SIG-M5 treated with dmso at 0.1 percent for 504 hours (cell line): Measurements from ENCODE around the gene ATP5IF1.

Experiments
- DNase-seq: peaks from one replicate; lab custom pipeline; 2025; ENCODE audit not compliant: unreplicated experiment; lab: John Stamatoyannopoulos, UW

Gene ATP5IF1

DNA sequence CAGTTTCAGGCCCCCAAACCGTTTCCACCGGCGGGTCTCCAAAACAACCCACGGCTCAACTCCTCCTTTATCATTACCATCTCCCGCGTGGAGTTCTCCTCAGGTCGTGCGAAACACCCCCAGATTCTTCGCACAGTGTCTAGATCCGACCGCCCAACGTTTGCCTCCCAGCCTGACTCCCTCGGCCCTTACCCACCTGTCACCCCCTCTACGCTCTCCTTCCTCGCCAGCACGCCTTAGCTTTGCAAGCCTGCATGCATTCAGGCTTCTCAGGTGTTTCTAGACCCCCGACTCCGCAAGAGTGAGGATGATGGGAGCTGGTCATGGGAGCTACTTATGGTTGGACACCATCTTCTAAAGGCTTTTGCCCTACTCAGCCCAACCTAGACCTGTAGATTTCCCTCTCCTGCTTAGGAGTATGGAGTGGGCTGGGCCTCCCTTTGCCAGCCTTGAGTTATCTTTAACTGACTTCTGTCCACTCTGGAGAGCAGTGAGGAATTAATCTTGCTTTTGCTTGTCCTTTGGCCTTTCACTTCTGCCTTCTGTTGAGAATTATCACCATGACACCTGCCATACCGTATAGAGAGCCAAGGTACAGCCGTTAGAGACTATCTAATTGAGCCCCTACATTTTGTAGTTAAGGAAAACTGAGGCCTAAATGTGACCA lies 865 bp downstream of the ATP5IF1 start:
- no peak for DNase-seq

- DNase-seq, result no peak
Observed at GRCh38 chr1:28239004-28239403, 3.1 kb downstream of the ATP5IF1 start.

GRCh38 chr1:28240024-28240423 lies 4.1 kb downstream of the ATP5IF1 start:
- DNase-seq, result no peak

- DNase-seq, result no peak
Observed at GRCh38 chr1:28241638-28242241, 5.8 kb downstream of the ATP5IF1 start.

DNA sequence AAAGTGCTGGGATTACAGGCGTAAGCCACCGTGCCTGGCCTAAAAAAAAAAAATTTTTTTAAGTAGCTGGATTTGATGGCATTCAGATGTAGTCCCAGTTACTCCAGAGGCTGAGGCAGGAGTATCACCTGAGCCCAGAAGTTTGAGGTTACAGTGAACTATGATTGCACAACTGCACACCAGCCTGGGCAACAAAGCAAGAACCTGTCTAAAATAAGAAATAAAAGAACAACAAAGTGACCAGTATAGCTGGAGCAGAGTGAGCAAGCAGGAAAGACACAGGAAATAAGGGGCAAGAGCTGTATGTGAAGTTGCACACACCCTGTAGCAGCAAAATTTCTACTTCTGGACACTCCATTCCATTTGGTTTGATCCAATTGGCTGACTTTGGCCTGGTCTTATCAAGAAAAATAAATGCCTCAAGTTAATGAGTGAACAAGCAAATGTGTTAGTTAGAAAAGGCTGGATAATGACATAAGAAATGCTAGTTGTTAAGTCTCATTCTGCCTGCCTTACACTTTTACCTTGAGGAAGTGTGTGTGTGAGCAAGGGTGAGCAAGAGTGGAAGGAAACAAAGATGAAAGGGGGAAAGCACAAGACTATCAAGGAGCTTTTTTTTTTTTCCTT lies 7.9 kb downstream of the ATP5IF1 start:
- no peak for DNase-seq

GRCh38 chr1:28244549-28245251 lies 8.8 kb downstream of the ATP5IF1 start:
- no peak for DNase-seq

DNA sequence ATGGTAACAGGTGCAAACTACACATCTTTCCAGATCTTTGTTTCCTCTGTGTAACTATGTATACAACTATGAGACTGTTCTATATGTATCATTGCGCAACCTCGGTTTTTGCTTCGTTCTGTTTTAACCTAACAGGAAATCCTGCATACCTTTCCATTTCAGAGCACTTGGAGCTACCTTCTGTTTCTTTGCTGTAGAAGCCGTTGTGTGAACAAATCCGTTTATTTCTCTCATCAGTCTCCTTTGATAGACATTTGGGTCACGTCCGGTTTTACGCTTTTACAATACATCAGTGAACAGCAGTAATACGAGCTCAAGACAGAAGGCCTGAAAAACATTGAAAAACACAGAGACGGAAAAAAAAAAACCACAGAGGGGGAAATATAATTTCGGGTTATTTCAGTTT lies 10.5 kb downstream of the ATP5IF1 start:
- DNase-seq, result peak; percentile 77

- DNase-seq, result no peak
Observed at GRCh38 chr1:28247612-28248272, 11.8 kb downstream of the ATP5IF1 start.

DNA sequence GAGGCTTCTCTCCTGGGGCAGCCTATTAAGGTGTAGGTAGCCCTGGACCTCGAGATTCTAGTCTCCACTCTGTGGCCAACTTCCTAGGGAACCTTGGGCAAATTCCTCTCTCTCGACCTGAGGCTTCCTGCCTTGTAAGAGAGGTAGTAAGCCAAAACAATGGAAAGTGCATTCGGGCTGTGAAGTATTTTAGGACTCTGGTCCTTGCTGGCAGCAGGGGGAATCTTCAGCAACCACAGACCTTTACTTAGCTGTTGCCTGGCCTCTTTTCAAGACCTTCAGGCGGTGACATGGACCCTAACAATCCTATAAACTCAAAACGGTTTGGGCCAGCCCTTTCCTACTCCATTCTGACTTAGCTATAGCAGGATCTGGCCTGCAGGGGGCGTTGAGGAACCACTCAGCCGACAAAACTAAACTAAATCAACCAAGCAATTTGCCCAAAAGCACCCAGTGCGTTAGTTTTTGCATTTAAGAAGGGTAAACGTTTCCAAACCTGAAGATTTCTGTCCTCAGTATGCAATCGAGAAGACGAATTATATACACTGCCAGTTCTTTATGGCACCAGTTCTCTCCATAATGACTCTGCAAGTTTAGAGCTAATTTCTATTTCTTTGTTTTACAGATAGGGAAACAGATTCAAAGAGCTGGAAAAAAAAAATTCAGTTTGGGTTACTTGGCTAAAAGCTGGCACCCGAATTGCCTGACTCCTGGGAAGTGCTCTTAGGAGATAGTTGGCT lies 12.5 kb downstream of the ATP5IF1 start:
- peak; percentile 75 for DNase-seq

GRCh38 chr1:28249013-28249865 lies 13.3 kb downstream of the ATP5IF1 start:
- peak; percentile 68 for DNase-seq

GRCh38 chr1:28249866-28250295 lies 14.0 kb downstream of the ATP5IF1 start:
- no peak for DNase-seq

DNA sequence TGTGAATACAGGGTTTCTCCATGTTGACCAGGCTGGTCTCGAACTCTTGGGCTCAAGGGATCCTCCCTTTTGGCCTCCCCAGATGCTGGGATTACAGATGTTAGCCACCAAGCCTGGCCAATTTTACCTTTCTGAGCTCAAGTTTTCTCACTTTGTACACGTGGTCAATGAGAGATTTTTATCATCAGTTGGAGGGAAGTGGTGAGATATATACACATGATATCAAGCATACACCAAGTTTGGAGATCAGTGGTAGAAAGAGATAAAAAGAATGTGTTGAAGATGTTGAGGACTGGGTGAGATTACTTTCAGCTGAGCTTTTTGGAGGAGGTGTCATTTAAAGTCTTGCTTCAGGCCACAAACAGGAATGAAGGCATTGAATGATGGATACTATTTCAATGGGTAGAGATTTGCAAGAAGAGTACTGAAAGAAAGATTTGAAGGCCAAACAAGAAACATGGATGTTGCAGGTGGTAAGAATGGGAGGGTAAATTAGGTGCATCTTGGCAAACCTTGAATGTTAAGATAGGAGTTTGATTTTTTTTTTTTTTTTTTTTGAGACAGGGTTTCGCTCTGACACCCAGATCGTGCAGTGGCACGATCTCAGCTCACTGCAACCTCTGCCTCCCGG lies 20.4 kb downstream of the ATP5IF1 start:
- no peak for DNase-seq

DNA sequence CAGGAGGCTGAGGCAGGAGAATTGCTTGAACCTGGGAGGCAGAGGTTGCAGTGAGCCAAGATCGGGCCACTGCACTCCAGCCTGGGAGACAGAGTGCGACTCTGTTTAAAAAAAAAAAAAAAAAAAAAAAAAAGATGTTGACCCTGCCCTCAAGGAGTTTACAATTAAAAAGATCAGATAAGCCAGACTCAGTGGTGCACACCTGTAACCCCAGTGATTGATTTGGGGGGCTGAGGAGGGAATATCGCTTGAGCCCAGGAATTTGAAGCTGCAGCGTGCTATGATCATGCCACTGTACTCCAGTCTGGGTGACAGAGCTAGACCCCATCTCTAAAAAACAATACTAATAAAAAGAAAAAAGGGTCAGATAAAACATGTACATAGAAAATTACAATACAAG lies 21.8 kb downstream of the ATP5IF1 start:
- no peak for DNase-seq

DNA sequence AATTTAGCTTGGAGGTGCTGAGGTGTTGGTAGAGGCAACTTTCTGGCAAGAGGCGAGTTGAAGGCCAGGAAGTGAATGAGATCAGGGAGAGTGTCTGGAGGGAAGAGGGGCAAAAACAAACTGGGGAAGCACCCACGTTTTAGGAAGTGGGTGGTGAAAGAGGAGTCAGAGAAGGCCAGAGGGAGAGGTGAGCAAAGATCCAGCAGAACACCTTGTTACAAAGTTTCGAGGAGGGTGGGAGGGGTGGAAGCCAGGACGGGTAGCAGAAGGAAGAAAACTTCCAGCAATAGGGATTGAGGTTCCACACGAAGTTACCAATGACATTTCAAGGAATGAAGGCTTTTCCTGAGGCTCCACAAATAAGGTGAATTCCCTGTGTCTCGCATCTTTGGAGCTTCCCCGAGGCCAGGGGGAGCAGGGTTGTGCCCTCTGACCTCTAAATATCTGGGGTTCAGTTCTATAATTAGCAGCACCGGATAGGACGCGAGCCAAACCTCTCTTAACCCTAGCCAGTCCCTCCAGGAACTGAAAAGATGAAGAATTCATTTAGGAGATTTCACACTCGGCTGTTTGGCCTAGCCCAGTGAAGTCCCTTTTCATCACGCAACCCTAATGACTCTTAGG lies 22.8 kb downstream of the ATP5IF1 start:
- DNase-seq, result peak; percentile 22

DNA sequence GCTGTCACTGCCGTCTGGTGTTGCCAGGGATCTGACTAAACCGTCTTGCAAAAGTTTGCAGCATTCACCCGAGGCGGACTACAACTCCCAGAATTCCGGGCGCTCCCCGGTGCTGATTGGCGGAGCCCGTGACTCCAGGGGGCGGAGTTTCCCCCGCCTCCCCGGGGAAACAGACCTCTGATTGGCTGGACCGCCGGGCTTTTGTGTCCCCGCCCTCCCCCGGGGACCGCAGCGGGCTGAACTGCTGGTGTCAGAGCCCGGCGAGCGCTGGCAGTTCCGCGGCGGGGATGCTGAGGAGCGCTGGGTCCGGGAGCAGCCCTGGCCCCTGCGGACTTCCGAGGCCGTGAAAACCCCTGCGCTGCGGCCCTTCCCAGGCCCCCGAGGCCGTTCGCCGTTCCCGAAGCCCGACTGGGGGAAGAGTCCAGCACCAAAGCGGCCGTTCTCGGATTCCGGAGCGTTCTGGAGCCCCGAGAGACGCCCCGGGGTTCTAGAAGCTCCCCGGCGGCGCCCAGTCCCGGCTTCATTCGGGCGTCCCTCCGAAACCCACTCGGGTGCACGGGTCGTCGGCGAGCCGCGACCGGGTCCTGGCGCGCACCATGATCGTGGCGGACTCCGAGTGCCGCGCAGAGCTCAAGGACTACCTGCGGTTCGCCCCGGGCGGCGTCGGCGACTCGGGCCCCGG lies 23.5 kb downstream of the ATP5IF1 start, which contains the start of gene SESN2:
Gene SESN2 (plus strand): TSS at position 267 of the 682 bp plus-strand sequence. CDS start 330 bp downstream, at position 597.
- DNase-seq, result peak; percentile 97

DNA sequence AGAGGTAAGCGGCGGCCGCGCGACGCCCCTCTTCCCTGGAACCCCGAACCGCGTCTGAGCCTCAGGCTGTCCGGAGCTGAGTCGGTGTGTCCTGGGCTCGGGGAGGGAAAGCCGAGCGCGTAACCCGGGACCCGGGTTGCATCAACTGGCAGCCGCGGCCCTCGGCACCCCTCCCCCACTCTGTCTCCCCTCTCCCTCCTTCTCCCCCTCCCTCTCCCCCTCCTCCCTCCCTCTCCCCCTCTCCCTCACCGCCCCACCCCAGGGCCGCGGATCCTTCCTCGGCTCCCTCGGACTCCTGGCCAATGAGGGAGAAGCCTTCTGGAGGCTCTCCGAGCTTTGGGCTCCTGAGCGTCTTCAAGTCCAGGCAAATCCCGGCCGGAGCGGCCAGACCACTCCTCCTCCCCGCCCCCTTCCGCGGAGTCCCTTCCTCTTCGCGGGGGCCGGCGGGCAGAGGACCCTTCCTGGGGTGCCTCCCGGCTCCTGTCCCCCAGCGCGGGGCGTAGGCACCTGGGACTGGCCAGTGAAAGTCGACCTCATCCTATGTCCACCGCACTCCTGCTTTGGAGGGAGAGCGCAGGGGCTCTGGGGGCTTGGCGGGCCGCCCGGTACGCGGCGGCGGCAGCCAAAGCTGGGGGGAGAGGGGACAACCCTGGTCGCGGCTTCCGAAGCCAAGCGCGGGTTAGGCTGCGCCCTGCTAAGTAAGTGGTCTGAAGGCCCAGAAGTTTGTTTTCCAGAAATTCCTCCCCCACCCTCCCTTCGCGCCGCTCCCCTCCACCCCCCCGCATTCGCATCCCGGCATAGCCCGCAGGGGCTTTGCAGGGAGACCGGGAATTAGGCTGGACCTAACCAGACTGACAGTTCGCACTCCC lies 24.2 kb downstream of the ATP5IF1 start:
- no peak for DNase-seq

DNA sequence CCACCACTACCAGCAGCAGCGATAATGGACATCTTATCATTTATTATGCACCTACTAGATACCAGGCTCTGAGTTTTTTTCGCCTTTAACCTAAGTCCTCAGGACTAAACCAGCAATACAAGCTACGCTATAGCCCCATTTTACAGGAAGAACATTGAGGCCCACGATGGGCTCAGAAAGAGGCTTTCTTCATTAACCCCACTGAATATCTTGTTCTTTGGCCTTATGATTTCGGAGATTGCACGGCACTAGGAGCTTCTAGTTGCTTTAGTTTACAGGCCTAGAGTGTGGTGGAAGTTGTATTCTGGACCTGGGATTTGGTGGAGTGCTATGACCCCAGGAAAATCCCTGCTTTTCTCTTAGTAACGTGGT lies 24.9 kb downstream of the ATP5IF1 start:
- DNase-seq, result no peak
